Stomach smooth muscle (tissue), 2 donors: ENCODE measurements around the gene RNF34.

Source experiments
- H3K27ac ChIP-seq: one replicate; pipeline ENCODE4 v1.7.0; 2013; ENCODE audit warnings: mild to moderate bottlenecking, low read length, inconsistent platforms
- H3K27me3 ChIP-seq, 2 donors: one replicate each; pipeline ENCODE4 v1.7.0; 2013; ENCODE audit warnings: low read length in 2 of 2; ENCODE audit not compliant: insufficient read depth in 2 of 2, control insufficient read depth in 1 of 2
- H3K36me3 ChIP-seq, 2 donors: one replicate each; pipeline ENCODE4 v1.7.0; 2013; ENCODE audit warnings: low read length in 2 of 2; ENCODE audit not compliant: control insufficient read depth in 2 of 2, insufficient read depth in 2 of 2
- H3K4me1 ChIP-seq: one replicate; pipeline ENCODE4 v1.7.0; 2013; ENCODE audit warnings: low read length; ENCODE audit not compliant: control insufficient read depth, insufficient read depth
- H3K4me3 ChIP-seq, 2 donors: one replicate each; pipeline ENCODE4 v1.7.0; 2013; ENCODE audit warnings: low read length in 2 of 2
- H3K9ac ChIP-seq, 2 donors: one replicate each; pipeline ENCODE4 v1.7.0; 2013; ENCODE audit warnings: low read length in 2 of 2, mild to moderate bottlenecking in 1 of 2
- H3K9me3 ChIP-seq, 2 donors: one replicate each; pipeline ENCODE4 v1.7.0; 2013; ENCODE audit warnings: low read length in 2 of 2; ENCODE audit not compliant: control insufficient read depth in 2 of 2
- donor health status: healthy.
- donor health status: Pancreatic carcinoma.

RNF34 gene

DNA sequence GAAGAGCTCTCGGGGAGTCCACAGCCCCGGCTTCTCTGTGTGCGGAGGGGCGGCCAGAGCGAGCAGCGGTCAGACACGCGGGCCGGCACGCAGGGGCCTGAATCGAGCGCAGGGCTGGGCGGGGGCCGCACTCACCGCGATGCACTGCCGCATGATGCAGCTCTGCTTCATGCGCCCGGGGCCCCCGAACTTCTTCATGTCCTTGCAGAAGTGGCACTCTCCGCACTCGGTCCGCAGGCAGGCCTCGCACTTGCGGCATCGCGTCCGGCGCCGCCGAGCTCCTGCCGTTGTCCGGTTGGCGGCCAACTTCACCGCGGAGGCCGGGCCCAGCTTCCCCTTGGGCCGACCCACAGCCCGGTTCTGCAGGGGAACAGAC, 53.1 kb downstream of the RNF34 start:
- H3K9ac ChIP-seq: no peak overlapping the region
- H3K9me3 ChIP-seq: no peaks in the 10 kb centered on the region
- H3K27me3 ChIP-seq: no peaks in the 10 kb centered on the region
- no peaks in the 10 kb centered on the region for H3K36me3 ChIP-seq
- no peak overlapping the region for H3K4me3 ChIP-seq
- peaks cover 6% of the 10 kb centered on the region for H3K4me1 ChIP-seq
- no peak overlapping the region for H3K27ac ChIP-seq

DNA sequence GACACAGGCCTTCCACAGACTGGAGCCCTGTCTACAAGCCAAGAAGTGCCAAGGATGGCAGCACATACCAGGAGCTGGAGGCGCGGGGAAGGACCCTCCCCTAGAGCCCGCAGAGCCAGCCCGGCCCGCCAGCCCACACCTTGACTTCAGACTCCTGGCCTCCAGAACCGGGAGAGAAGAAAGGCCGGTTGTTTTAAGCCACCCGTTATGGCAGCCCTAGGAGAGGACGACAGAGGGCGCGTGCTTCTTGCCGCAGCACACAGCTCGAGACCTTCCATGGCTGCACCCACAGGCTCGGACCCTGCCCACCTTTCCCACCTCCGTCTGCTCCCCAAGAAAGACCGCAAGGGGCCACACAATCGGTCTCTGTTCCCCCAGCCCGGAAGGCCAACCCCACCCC, 53.7 kb downstream of the RNF34 start:
- Histone ChIP-seq H3K27me3 (no peaks in the 10 kb centered on the region), H3K4me1 (peaks cover 6% of the 10 kb centered on the region), H3K9ac (no peak overlapping the region), H3K27ac (no peak overlapping the region), H3K36me3 (no peaks in the 10 kb centered on the region), H3K9me3 (no peaks in the 10 kb centered on the region), H3K4me3 (no peak overlapping the region)

DNA sequence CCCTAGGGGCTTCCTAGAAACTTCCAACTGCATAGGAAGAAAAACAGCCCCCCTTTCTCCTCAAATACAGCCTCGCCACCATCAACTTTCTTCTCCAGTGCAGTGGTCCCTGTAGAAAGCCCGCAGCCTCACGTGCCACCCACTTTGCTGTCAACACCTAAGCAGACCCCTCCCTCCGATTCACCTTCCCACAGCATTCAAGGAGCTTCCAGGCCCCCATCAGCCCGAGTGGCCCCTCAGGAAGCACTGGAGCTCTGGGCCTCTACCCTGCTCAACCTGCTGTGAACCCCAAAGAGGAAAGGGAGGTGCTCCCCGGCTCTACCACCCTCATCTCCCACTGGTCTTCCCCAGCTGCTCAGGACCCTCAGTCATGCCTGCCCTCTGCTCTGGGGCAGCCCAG, 55.0 kb downstream of the RNF34 start:
- Histone ChIP-seq H3K27ac (no peak overlapping the region), H3K27me3 (no peaks in the 10 kb centered on the region), H3K36me3 (no peaks in the 10 kb centered on the region), H3K4me3 (no peak overlapping the region), H3K9me3 (no peaks in the 10 kb centered on the region), H3K9ac (no peak overlapping the region), H3K4me1 (peaks cover 6% of the 10 kb centered on the region)

DNA sequence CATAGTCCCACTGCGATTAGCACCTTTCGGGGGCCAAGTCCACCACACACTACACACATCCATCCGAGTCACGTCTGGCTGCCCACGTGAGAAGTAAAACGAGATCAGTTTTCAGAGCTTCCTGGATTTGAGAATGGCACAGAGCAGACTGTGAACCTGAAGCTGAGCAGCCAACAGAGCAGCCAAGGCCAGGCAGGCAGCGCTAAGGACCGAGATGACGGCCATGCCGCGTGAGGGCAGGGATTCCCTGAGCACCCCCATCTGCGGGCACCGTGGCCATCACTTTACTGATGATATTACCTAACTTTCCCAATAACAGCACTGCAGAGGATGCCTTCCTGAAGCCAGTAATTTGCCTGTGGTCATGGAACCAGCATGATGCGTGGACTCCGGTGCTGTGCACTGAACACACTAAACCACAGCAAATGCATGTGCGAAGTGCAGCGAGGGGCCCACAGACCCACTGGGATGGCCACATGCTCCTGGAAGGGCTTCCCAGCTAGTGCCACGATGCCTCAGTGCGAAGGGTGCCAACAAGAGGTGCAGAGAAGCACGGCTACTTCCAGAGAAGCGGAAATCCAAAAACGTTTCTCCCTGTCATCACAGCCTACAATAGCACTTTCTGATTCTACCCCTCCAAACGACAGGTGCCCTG, 56.0 kb downstream of the RNF34 start:
- no peak overlapping the region for H3K4me3 ChIP-seq
- H3K27ac ChIP-seq: no peak overlapping the region
- H3K9me3 ChIP-seq: no peaks in the 10 kb centered on the region
- H3K27me3 ChIP-seq: no peaks in the 10 kb centered on the region
- no peak overlapping the region for H3K9ac ChIP-seq
- no peaks in the 10 kb centered on the region for H3K36me3 ChIP-seq
- H3K4me1 ChIP-seq: peaks cover 6% of the 10 kb centered on the region

DNA sequence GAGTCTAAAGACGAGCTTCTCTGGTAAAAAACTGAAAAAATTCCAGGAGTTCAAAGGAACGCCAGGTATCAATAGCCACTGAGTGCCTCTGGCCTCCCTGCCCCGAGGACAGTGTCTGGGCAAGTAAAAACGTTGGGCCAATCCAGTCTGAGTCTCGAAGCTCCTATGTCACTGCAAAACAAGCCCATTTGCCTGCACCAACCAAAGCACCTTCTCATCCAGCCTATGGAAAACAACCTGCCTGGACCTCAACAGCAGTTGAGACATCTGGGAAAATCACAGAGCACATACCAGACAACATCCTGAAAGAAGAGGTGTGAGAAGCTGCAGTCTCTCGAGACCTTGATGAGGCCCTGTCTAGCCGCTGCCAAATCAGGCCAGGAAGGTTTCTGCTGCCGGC, 56.6 kb downstream of the RNF34 start:
- Histone ChIP-seq H3K4me3 (no peak overlapping the region), H3K27ac (no peak overlapping the region), H3K9ac (no peak overlapping the region), H3K4me1 (peaks cover 6% of the 10 kb centered on the region), H3K9me3 (no peaks in the 10 kb centered on the region), H3K27me3 (no peaks in the 10 kb centered on the region), H3K36me3 (no peaks in the 10 kb centered on the region)

DNA sequence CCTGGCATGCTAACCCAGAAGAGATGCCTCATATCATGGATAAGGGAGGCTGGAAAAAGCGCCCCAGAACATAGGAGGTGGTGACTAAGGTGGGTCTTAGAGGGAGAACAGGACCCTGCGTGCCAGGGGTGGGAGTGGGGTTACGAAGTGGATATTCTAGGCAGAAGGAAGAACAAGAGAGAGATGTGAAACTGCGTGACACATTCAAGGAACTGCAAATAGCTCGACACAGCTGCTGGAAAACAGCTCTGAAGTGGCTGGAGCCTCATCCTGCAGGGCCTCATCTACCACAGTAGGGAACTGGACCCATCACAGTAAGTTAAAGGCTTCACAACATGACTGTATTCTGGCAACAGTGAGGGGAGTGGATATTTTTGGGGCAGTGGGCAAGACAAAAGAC, 61.1 kb downstream of the RNF34 start:
- Histone ChIP-seq H3K9me3 (no peaks in the 10 kb centered on the region), H3K4me3 (no peak overlapping the region), H3K9ac (no peak overlapping the region), H3K4me1 (peaks cover 6% of the 10 kb centered on the region), H3K36me3 (no peaks in the 10 kb centered on the region), H3K27ac (no peak overlapping the region), H3K27me3 (no peaks in the 10 kb centered on the region)

DNA sequence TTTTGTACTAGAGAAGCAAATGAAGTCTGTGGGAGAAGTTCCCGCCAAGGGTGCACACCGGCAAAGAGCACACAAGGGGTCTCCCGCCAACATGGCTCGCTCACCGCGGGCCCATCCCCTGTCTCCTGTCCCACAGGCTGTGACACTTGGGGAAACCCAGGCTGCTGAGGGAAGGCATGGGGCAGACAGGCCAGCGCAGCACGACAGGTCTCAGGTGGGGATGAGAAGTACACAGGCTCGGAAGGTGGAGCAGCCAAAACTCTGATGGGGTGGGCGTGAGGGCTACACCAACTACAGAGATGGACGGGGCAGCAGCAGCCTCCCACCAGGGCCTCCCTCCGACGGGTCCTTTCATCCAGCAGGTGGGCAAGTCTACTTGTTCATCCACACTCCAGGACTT, 64.4 kb downstream of the RNF34 start:
- no peaks in the 10 kb centered on the region for H3K9me3 ChIP-seq
- no peaks in the 10 kb centered on the region for H3K27me3 ChIP-seq
- H3K4me1 ChIP-seq: peaks cover 17% of the 10 kb centered on the region
- H3K36me3 ChIP-seq: no peaks in the 10 kb centered on the region
- no peak overlapping the region for H3K27ac ChIP-seq
- no peak overlapping the region for H3K9ac ChIP-seq
- no peak overlapping the region for H3K4me3 ChIP-seq

DNA sequence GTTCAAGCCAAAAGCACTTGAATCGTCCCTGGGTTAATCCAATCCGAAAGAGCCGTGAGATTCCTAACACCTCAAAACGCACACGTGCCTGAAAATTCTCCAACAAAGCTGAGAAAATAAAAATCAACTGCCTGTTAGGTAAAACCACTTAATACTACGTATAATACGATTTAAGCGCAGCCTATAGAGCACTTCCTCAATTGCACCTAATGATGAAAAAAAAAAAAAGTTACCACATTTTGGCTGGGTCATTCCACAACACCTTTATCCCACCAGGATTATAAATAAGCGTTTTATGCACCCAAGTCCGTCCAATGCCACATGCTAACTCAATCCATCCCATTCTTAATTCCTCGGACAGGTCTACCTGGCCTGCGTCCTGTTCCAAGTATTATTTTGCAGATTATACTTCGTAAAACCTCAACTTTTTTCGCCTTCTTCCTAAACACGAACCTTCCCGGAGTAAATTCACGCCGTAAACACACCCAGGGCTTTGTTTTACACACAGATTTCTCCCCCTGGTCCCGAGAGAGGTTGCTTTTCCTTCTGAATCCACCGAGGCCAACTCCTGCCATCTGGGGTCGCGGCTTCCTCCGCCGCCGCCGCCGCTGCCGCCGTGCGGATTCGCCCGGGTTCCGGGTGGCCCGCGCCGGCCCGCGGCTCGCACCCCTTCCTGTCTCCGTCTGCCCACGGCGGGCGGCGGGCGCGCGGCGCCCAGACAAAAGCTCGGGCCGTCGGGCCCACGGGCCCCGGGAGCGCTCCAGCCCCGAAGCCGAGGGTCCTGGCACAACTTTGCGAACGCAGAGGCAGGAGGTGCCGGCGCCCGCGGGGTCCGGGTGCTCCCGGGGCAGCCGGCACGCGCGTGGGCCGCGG, 66.2 kb downstream of the RNF34 start:
- Histone ChIP-seq H3K4me1 (peaks cover 17% of the 10 kb centered on the region), H3K9ac (peak overlapping the region; percentile 43 to 66), H3K4me3 (peak overlapping the region; percentile 50 to 71), H3K36me3 (no peaks in the 10 kb centered on the region), H3K27me3 (no peaks in the 10 kb centered on the region), H3K27ac (no peak overlapping the region), H3K9me3 (no peaks in the 10 kb centered on the region)

DNA sequence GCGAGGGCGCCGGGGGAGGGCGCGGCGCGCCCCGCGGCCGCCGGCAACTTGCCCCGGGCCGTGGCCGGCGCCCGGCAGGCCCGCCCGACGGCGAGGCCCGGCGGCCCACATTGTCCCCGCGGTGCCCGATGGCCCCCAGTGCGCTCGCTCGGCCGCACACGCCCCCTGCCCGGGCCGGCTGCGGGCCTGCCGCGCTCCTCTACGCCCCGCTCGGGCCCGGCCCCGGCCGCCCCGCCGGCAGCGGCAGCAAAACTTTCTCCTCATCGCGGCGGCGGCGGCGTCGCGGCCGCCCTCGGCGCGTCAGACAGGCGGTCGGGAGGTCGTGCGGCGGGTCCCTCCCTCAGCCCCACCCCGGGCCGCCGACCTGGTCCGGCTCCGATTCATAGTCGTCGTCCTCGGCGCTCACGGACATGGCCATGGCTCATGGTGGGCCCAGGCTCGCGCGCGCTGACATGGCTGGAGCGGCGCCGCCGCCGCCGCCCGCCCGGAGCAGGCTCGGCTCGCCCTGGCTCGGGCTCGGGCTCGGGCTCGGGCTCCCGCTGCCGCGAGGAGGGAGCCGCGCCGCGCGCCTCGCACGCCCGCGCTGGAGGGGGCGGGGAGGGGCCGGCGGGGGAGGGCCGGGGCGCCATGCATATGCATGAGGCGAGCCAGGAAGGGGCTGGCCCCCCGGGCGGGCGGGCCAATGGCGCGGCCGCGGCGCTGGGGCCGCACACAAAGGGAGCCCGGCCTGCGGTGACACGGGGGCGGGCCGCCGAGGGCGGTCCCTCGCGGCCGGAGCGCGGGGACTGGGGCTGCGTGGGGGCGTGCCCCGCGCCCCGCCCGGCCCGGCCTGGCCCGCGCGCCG, 67.1 kb downstream of the RNF34 start:
- Histone ChIP-seq H3K27me3 (no peaks in the 10 kb centered on the region), H3K9ac (peak overlapping the region in 1 of 2 donors; percentile 33), H3K27ac (no peak overlapping the region), H3K9me3 (no peaks in the 10 kb centered on the region), H3K4me1 (peaks cover 17% of the 10 kb centered on the region), H3K36me3 (no peaks in the 10 kb centered on the region), H3K4me3 (peak overlapping the region; percentile 60 to 76)

DNA sequence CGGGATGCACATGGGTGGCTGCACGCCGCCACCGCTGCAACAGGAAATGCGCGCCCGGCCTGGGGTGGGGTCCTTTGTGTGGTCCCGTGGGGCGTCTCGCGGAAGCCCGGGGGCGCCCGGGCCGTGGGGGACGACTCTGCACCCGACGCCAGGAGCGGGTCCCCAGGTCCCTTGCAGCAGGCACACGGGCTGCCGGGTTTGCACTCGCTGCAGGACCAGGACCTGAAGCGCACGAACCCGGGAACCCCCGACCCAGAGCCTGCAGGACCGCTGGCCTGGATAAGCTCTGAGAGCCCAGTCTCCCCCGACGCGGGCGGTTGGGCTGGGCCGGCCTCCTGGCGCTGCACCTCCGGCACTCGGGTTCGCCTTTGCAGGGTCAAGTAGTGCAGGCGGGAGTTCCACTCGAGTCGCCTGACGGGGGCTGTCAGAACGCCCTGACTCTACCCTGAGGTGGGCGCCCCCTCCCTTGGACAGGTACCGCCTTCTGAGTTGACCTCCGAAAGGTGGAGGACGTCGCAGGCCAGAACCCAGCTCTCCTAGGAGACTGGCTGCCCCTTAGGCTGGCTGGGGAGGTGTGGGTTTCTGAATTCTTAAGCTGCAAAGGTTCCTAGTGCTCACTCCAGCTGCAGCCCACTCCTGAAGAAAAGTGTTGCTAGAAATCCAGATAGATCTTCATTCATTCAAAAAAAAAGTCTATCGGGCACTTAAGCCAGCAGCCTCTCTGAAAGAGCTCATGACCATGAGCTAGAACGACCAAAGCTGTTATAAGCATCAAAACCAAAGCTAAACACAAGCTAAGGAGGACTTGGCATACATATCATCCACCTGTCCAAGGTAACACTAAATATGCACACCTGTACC, 68.0 kb downstream of the RNF34 start:
- H3K27ac ChIP-seq: no peak overlapping the region
- H3K36me3 ChIP-seq: no peaks in the 10 kb centered on the region
- H3K27me3 ChIP-seq: no peaks in the 10 kb centered on the region
- H3K4me1 ChIP-seq: peaks cover 17% of the 10 kb centered on the region
- no peaks in the 10 kb centered on the region for H3K9me3 ChIP-seq
- peak overlapping the region; percentile 60 to 76 for H3K4me3 ChIP-seq
- H3K9ac ChIP-seq: no peak overlapping the region
